Measurements from ENCODE around the gene RFFL. TPM values are rescaled to one million over a fixed set of nuclear protein-coding genes. Genes with fewer than 3 reads are reported as not detected.

The RFFL gene
- total and polyA plus RNA-seq, 2 donors (not counting 1 experiment from before 2014, with no cell fraction given) = 13.6 to 36.9 TPM

DNA sequence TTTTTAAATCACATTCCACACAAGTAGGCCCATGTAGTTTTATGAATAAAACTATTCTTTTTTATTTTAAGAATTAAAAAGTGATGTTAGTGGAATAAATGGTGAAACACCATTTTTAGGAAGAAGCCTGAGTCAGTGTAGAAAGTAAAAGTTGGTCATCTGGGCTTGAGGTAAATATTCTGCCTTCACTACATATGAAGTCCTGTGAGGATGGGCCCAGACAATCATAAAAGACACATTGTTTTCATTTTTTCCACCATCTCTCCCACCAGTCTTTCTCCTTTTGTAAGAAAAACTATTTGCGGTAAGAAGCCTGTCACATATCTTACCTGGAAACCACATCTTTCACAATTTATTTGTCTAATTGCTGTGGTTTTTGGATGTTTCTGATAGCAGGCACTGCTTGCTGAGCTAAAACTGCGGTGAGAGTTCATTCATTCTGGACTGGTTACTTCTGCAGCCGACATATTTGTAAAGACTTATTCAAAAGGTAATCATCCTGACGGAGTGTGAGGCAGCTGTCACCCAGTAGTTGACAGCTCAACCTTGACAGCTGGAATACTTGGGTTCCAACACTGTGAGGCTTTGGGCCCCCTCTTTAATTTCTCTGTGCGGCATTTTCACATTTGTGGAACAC is 10.6 kb upstream of the RFFL start:
- WGBS (ENCODE audit: insufficient coverage) = 83% methylated on average over 3 of the region's 5 CpGs
- H3K79me2 ChIP-seq (ENCODE audit: control insufficient read depth, insufficient read depth, low read length) = peaks cover 59% of the 10 kb centered on the region
- H3K4me3 Mint-ChIP-seq = no peak overlapping the region
- H3K9me3 ChIP-seq (ENCODE audit: control extremely low read depth in 1 of 3, control insufficient read depth in 2 of 3, insufficient read depth in 1 of 3, low read length in 2 of 3) = no peaks in the 10 kb centered on the region
- no peak overlapping the region for H3K27ac Mint-ChIP-seq
- no peak for TF ChIP-seq EZH2 (IDR thresholded peaks at IDR 0.05; ENCODE audit: borderline replicate concordance, insufficient read depth, low read depth, low read length, poor library complexity, severe bottlenecking)
- ChIA-PET POLR2A (interaction anchor here (0.7 kb wide), 1 partner anchor 10 kb away, joined by 3 read pairs; no protein-coding TSS in a partner anchor), CTCF (interaction anchor here (1.0 kb wide), 1 partner anchor 74 kb away, joined by 3 read pairs; no protein-coding TSS in a partner anchor)
- no peak overlapping the region for H3K9ac ChIP-seq (ENCODE audit: low read length)
- no peak overlapping the region for H3K27ac ChIP-seq (ENCODE audit: low read length in 2 of 2)
- DNase-seq = no peak
- no peak overlapping the region for H3K4me3 ChIP-seq (ENCODE audit: control extremely low read depth in 1 of 5, extremely low read depth in 1 of 5, insufficient read depth in 1 of 5, low read depth in 2 of 5, low read length in 4 of 5)
- H3K4me1 ChIP-seq (ENCODE audit: control insufficient read depth in 2 of 2, insufficient read depth in 2 of 2, low read length in 2 of 2) = peaks cover 6 to 8% of the 10 kb centered on the region in 2 donors
- intact Hi-C loops (cut with micrococcal nuclease) = no loop called here
- no peaks in the 10 kb centered on the region for H3K27me3 ChIP-seq (replicated peaks in 1 of 4; ENCODE audit: control extremely low read depth in 1 of 4, control insufficient read depth in 3 of 4, insufficient read depth in 4 of 4, low read length in 3 of 4)
- H3K27me3 Mint-ChIP-seq = no peaks in the 10 kb centered on the region
- H2AFZ ChIP-seq (ENCODE audit: insufficient read depth, low read depth, low read length, poor library complexity, severe bottlenecking) = no peak overlapping the region
- peaks cover 8% of the 10 kb centered on the region for H4K20me1 ChIP-seq (ENCODE audit: control insufficient read depth, insufficient read depth, low read length, poor library complexity, severe bottlenecking)
- H3K36me3 ChIP-seq (replicated peaks in 1 of 2; ENCODE audit: control extremely low read depth in 1 of 2, control insufficient read depth in 1 of 2, extremely low read depth in 1 of 2, insufficient read depth in 2 of 2, low read length in 1 of 2) = no peaks in the 10 kb centered on the region
- no peak overlapping the region for H3K4me2 ChIP-seq (replicated peaks; ENCODE audit: low read depth, low read length, poor library complexity, severe bottlenecking)
- no peak for ATAC-seq (ENCODE audit: low read depth)
- H3K9me3 Mint-ChIP-seq (ENCODE audit: insufficient read depth) = no peaks in the 10 kb centered on the region
- H3K4me1 Mint-ChIP-seq = peaks cover 34% of the 10 kb centered on the region

DNA sequence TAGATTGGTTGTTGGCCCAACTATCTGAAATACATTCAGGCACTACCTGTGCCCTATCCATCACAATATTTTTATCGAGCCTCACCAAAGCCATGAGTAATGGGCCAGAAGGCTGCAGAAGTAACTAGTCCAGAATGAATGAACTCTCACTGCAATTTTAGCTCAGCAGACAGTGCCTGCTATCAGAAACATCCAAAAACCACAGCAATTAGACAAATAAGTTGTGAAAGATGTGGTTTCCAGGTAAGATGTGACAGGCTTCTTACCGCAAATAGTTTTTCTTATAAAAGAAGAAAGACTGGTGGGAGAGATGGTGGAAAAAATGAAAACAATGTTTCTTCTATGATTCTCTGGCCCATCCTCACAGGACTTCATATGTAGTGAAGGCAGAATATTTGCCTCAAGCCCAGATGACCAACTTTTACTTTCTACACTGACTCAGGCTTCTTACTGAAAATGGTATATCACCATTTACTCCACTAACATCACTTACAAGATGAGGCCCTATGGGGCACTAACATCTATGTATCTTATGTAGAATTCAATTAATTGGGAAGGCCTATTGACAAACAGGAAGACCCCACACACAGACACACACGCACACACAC is 9.8 kb upstream of the RFFL start:
- no peak overlapping the region for H3K4me3 Mint-ChIP-seq
- DNase-seq (no peak), ATAC-seq (ENCODE audit: low read depth) (no peak)
- no peaks in the 10 kb centered on the region for H3K36me3 ChIP-seq (replicated peaks in 1 of 2; ENCODE audit: control extremely low read depth in 1 of 2, control insufficient read depth in 1 of 2, extremely low read depth in 1 of 2, insufficient read depth in 2 of 2, low read length in 1 of 2)
- CTCF ChIA-PET = interaction anchor here (0.6 to 1.8 kb wide), 2 partner anchors 10 to 17 kb away, joined by 4 read pairs; no protein-coding TSS in a partner anchor
- H3K4me1 ChIP-seq (ENCODE audit: control insufficient read depth in 2 of 2, insufficient read depth in 2 of 2, low read length in 2 of 2) = peaks cover 7 to 9% of the 10 kb centered on the region in 2 donors
- POLR2A ChIA-PET = interaction anchor here (0.7 kb wide), 1 partner anchor 9 kb away, joined by 3 read pairs; no protein-coding TSS in a partner anchor
- H3K9ac ChIP-seq (ENCODE audit: low read length) = no peak overlapping the region
- intact Hi-C loops (cut with micrococcal nuclease) = no loop called here
- H3K27ac Mint-ChIP-seq = no peak overlapping the region
- H3K27me3 Mint-ChIP-seq = no peaks in the 10 kb centered on the region
- H3K27me3 ChIP-seq (replicated peaks in 1 of 4; ENCODE audit: control extremely low read depth in 1 of 4, control insufficient read depth in 3 of 4, insufficient read depth in 4 of 4, low read length in 3 of 4) = no peaks in the 10 kb centered on the region
- no peaks in the 10 kb centered on the region for H3K9me3 Mint-ChIP-seq (ENCODE audit: insufficient read depth)
- no peak overlapping the region for H3K4me2 ChIP-seq (replicated peaks; ENCODE audit: low read depth, low read length, poor library complexity, severe bottlenecking)
- no peak overlapping the region for H3K27ac ChIP-seq (ENCODE audit: low read length in 2 of 2)
- H3K9me3 ChIP-seq (ENCODE audit: control extremely low read depth in 1 of 3, control insufficient read depth in 2 of 3, insufficient read depth in 1 of 3, low read length in 2 of 3) = no peaks in the 10 kb centered on the region
- peaks cover 40% of the 10 kb centered on the region for H3K4me1 Mint-ChIP-seq
- TF ChIP-seq, protein P1, sequence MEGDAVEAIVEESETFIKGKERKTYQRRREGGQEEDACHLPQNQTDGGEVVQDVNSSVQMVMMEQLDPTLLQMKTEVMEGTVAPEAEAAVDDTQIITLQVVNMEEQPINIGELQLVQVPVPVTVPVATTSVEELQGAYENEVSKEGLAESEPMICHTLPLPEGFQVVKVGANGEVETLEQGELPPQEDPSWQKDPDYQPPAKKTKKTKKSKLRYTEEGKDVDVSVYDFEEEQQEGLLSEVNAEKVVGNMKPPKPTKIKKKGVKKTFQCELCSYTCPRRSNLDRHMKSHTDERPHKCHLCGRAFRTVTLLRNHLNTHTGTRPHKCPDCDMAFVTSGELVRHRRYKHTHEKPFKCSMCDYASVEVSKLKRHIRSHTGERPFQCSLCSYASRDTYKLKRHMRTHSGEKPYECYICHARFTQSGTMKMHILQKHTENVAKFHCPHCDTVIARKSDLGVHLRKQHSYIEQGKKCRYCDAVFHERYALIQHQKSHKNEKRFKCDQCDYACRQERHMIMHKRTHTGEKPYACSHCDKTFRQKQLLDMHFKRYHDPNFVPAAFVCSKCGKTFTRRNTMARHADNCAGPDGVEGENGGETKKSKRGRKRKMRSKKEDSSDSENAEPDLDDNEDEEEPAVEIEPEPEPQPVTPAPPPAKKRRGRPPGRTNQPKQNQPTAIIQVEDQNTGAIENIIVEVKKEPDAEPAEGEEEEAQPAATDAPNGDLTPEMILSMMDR (IDR thresholded peaks at IDR 0.05) = no peak
- no peak for TF ChIP-seq EZH2 (IDR thresholded peaks at IDR 0.05; ENCODE audit: borderline replicate concordance, insufficient read depth, low read depth, low read length, poor library complexity, severe bottlenecking)
- no peak overlapping the region for H3K4me3 ChIP-seq (ENCODE audit: control extremely low read depth in 1 of 5, extremely low read depth in 1 of 5, insufficient read depth in 1 of 5, low read depth in 2 of 5, low read length in 4 of 5)
- peaks cover 8% of the 10 kb centered on the region for H4K20me1 ChIP-seq (ENCODE audit: control insufficient read depth, insufficient read depth, low read length, poor library complexity, severe bottlenecking)
- 71% methylated on average over 1 of the region's 3 CpGs for WGBS (ENCODE audit: insufficient coverage)
- H3K79me2 ChIP-seq (ENCODE audit: control insufficient read depth, insufficient read depth, low read length) = peaks cover 56% of the 10 kb centered on the region
- H2AFZ ChIP-seq (ENCODE audit: insufficient read depth, low read depth, low read length, poor library complexity, severe bottlenecking) = no peak overlapping the region

Measured in B cell (primary cell).